ENCODE results near the gene TRIO.

TRIO gene

GRCh38 chr5:14151416-14151815, 8.3 kb downstream of the TRIO start:
- no peak for DNase-seq (ENCODE audit: low read depth)
- no peak overlapping the region for H3K4me3 ChIP-seq (ENCODE audit: low read depth, low read length)
- no peak for TF ChIP-seq CTCF (IDR thresholded peaks at IDR 0.05; ENCODE audit: control insufficient read depth, extremely low read depth, insufficient read depth)

- no peak for DNase-seq (ENCODE audit: low read depth)
- H3K4me3 ChIP-seq (ENCODE audit: low read depth, low read length) = no peak overlapping the region
- TF ChIP-seq CTCF (IDR thresholded peaks at IDR 0.05; ENCODE audit: control insufficient read depth, extremely low read depth, insufficient read depth) = no peak
These were observed 10.1 kb downstream of the TRIO start for GRCh38 chr5:14153071-14153864.

GRCh38 chr5:14153932-14154731, 11.0 kb downstream of the TRIO start:
- DNase-seq (ENCODE audit: low read depth) = peak; percentile 46
- H3K4me3 ChIP-seq (ENCODE audit: low read depth, low read length) = no peak overlapping the region
- no peak for TF ChIP-seq CTCF (IDR thresholded peaks at IDR 0.05; ENCODE audit: control insufficient read depth, extremely low read depth, insufficient read depth)

GRCh38 chr5:14155075-14155474, 11.9 kb downstream of the TRIO start:
- no peak for TF ChIP-seq CTCF (IDR thresholded peaks at IDR 0.05; ENCODE audit: control insufficient read depth, extremely low read depth, insufficient read depth)
- no peak overlapping the region for H3K4me3 ChIP-seq (ENCODE audit: low read depth, low read length)
- no peak for DNase-seq (ENCODE audit: low read depth)

- TF ChIP-seq CTCF (IDR thresholded peaks at IDR 0.05; ENCODE audit: control insufficient read depth, extremely low read depth, insufficient read depth) = no peak
- no peak overlapping the region for H3K4me3 ChIP-seq (ENCODE audit: low read depth, low read length)
- DNase-seq (ENCODE audit: low read depth) = no peak
These were observed 12.6 kb downstream of the TRIO start for GRCh38 chr5:14155739-14156138.

GRCh38 chr5:14156290-14156649, 13.1 kb downstream of the TRIO start:
- no peak overlapping the region for H3K4me3 ChIP-seq (ENCODE audit: low read depth, low read length)
- no peak for TF ChIP-seq CTCF (IDR thresholded peaks at IDR 0.05; ENCODE audit: control insufficient read depth, extremely low read depth, insufficient read depth)
- DNase-seq (ENCODE audit: low read depth) = no peak
